DLD1 (cell line): ENCODE results near the gene CUL4B.
"Not testable (repeated sequence)": the region's sequence is repeated elsewhere in the genome, so short reads cannot be mapped to it uniquely, and the experiment has no call there.

Source experiments
- in situ Hi-C: cut with HindIII; loops from 2 replicates; pipeline ENCODE4 v1.10.0; 2017; ENCODE audit warnings: low sequenced_read_pairs

The CUL4B gene

DNA sequence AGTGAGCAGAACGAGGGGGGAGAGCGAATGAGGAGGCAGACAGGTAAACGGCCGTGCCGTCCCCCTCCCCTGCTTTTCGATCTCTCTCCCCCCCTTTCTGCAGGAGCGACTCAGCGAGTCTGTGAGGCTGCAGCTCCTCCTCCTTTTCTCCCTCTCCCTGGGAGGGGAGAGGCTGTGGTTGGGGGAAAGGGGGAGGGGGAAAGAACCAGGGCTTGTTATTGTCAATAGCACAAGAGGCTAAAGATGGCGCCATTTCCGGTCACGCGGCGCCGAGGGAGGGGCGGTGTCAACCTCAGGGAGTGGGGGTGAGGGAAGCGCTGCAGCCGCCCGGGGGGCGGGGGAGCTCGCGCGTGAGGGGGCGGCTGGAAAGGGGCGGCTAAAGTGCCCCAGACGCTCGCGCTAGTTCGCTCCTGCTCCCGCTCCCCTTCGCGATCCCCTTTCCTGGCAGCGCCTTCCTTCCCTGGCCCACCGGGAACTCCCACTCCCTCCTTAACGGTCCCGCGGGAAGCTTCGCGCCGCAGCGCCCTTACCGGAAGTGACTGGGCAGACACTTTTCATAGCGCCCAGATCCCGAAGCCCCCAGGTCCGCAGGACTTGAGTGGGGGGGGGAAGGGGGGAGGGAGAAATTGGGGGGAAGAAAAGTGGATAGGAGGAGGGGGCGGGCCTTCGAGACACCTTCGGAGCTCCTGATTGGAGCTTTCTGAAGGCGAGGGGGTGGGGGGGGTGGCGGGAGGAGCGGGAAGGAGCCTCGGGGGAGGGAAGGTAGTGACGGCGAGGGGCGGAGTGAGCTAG, at the start of gene CUL4B:
TSS of gene CUL4B (minus strand) at position 121 of the 792 bp plus-strand sequence. CDS start 324 bp downstream, outside the sequence.
- in situ Hi-C loops = no loop called here

DNA sequence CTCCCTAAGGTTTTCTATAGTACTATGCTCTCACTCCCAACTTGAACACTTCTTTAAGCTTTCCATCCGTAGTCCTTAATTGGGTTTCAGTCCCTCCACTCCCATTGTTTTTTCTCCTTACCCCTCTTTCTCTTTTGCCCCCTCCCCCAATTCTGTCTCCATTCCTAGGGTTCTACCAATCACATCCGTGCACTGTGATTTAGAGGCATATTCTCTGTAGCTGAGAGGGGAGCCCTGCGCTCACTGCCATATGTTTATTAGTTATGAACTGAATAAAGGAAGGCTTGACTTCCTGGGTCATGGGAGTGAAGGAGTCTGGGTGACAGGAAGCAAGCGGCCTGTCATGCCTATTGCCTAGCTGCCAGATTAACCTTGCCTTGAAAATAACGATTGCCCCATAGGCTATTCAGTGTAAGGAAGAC, 43.6 kb upstream of the CUL4B start:
- in situ Hi-C loops = no loop called here

GRCh38 chrX:120603707-120604360, 43.1 kb upstream of the CUL4B start, which contains the start of gene MCTS1:
TSS of gene MCTS1 (plus strand) at chrX:120604101. CDS start at chrX:120604237, 136 bp downstream.
- in situ Hi-C loops = no loop called here

DNA sequence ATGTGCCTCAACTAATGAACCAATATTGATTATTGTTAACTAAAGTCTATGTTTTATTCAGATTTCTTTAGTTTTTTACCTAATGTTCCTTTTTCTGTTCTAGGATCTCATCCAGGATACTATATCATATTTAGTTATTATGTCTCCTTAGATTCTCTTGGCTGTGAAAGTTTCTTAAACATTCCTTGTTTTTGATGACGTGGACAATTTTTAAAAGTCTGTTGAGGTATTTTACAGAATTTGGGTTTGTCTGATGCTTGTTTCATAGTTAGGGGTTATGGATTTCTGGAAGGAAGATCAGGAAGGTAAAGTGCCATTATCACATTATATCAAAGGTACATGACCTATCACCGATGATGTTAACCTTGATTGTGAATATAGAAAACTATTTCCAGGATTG, 24.9 kb upstream of the CUL4B start:
- in situ Hi-C loops = no loop called here

- in situ Hi-C loops = no loop called here
Observed at GRCh38 chrX:120575379-120576114, 14.8 kb upstream of the CUL4B start.

GRCh38 chrX:120573806-120574205, 13.0 kb upstream of the CUL4B start:
- in situ Hi-C loops = not testable (repeated sequence)

DNA sequence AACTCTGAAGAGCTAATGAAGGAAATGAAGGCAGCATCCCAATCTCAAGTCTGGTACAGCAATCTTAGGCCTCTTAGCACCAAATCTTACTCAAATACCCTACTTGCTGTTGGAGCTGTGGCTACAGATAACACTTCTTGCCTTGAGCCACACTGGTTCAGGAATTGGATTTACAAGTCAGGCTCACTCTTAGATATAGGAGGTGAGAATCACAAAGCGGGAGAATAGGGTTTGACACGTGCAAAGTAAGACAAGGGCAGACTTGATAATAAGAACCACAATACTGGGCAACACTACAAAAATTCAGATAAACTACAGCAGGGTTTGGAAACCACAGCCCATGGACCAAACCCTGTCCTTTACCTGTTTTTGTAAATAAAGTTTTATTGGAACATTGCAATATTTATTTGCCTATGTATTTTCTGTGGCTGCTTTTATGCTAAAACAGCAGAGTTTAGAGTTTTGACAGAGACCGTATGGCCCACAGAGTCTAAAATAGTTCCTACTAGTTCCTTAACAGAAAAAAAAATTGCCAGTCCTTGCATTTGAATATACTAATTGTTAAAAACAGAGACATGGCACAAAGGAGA, 9.3 kb upstream of the CUL4B start:
- in situ Hi-C loops = no loop called here

GRCh38 chrX:120568609-120569008, 7.8 kb upstream of the CUL4B start:
- in situ Hi-C loops = no loop called here

- in situ Hi-C loops = no loop called here
Observed at GRCh38 chrX:120568035-120568434, 7.3 kb upstream of the CUL4B start.

DNA sequence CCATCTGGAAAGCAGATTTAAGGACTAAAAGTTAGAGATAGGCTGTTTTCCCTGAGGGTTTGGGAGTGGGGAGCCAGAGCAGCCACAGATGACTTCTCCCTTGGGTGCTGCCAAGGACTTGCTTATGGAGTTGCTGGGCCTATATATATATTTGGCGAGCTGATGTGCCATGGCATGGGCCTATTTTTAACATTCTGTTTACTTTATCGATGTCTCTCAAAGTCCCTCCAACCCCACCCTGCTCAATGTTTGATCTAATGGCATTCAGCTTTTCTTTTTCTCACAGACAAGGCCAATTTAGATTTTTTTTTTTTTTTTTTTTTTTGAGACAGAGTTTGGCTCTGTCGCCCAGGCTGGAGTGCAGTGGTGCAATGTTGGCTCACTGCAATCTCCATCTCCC, 6.1 kb upstream of the CUL4B start:
- in situ Hi-C loops = no loop called here

- in situ Hi-C loops = no loop called here
Observed at GRCh38 chrX:120564925-120565324, 4.2 kb upstream of the CUL4B start.

DNA sequence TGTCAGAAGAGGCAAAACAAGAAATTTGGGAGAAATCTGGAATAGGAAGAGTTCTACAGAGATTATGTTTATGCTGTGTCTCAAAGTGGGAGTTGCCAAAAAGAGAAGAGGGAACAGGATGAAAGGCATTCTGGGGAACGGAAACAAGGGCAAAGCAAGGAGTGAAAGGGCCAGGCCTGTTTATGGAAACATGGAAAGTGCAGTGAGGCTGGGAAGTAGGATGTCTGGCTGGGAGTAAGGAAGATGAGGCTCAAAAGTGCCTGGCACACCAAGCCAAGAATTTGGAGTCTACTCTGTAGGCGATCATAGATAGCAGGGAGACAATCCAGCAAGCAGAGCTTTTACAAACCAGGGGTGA, 1.8 kb upstream of the CUL4B start:
- in situ Hi-C loops = no loop called here

GRCh38 chrX:120561634-120562568, 1.1 kb upstream of the CUL4B start:
- in situ Hi-C loops = no loop called here

DNA sequence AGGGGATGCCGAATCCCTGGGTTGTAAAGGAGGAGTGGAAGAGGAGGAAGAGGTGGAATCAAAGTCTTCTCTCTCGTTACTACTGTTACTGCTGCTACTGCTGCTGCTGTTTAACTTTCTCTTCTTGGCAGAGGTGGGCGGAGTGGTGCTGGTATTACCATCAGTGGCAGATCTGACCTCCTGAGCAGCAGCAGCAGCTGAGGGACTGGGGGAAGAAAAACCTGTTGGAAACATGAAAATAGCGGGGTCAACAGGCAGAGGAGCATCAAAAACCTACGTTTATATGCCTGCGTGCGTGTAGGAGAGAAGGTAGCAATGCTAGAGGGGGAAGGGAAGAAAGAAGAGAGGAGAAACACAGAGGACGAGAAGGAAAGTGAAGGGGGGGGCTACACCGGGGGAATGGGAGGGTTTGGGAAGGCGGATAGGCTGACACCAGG, 339 bp downstream of the CUL4B start:
- in situ Hi-C loops = no loop called here

- in situ Hi-C loops = no loop called here
Observed at GRCh38 chrX:120559804-120560203, 958 bp downstream of the CUL4B start.

DNA sequence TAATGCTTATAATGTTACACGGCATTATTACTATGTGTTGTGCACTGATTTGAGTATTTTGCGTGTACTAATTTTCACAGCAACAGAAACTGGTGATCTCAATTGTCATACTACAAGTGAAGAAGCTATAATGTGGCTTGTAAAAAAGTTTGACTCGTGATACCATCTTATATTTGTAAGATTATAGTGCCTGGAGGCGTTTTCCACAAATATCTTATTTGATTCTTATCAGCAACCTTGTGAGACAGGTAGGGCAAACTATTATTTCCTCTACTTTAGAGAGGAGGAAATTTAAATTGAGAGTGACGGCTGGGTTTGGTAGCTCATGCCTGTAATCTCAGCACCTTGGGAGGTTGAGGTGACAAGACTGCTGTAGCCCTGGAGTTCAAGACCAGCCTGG, 4.5 kb downstream of the CUL4B start:
- in situ Hi-C loops = no loop called here

GRCh38 chrX:120549483-120550452, 11.0 kb downstream of the CUL4B start:
- in situ Hi-C loops = no loop called here

- in situ Hi-C loops = no loop called here
Observed at GRCh38 chrX:120536061-120536460, 24.7 kb downstream of the CUL4B start.
